HCT116 (cell line): ENCODE measurements around the gene SYNE1. TPM values are rescaled to one million over a fixed set of nuclear protein-coding genes. Genes with fewer than 3 reads are reported as not detected.

Source experiments
- ATAC-seq: fragments of 200-7000 bp; cut with Tn5 transposase; 2 replicates; pipeline ENCODE4 v1.9.1; 2020; ENCODE audit warnings: mild to moderate bottlenecking, moderate library complexity
- BruUV-seq: library from RNA; stranded (reverse); fragments of 400-500 nt; replicated peaks from 2 replicates; lab custom pipeline; 2021; lab: Mats Ljungman, UMichigan
- CTCF ChIA-PET: fragments of 300-600 bp; sonication (Branson Sonifier 250); formaldehyde crosslinking; loops from one replicate; lab custom pipeline; 2021; ENCODE audit warnings: antibody characterized with exemption; lab: Charles Lee
- POLR2A ChIA-PET: fragments of 300-600, 350-600 bp; sonication (Branson Sonifier 250); formaldehyde crosslinking; loops from one replicate; lab custom pipeline; 2021; ENCODE audit warnings: antibody characterized with exemption; lab: Charles Lee
- RAD21 ChIA-PET, 2 experiments: fragments of 300-600 bp; sonication (Branson Sonifier 250); formaldehyde crosslinking; loops; one replicate each; lab custom pipeline; 2023; ENCODE audit warnings: low total read pairs in 2 of 2; ENCODE audit not compliant: uncharacterized antibody in 2 of 2, unreplicated experiment in 2 of 2, low non-redundant PET in 1 of 2; lab: Charles Lee
- DNase-seq: peaks from one replicate; pipeline ENCODE4 v3.0.0-alpha.2; 2010; ENCODE audit warnings: low read depth, low spot score
- H2AFZ ChIP-seq: fragments of 200-600 bp; shearing (Covaris generic), sonication (generic); 2 replicates; pipeline ENCODE4 v1.6.1; 2017; ENCODE audit warnings: low read depth, mixed run types, mixed read lengths, antibody characterized with exemption, low read length; ENCODE audit not compliant: poor library complexity, severe bottlenecking
- H3K27ac ChIP-seq: 2 replicates; pipeline ENCODE4 v1.5.1; 2012; ENCODE audit warnings: low read depth, low read length
- H3K27me3 ChIP-seq: fragments of 200-600 bp; sonication (generic); 2 replicates; pipeline ENCODE4 v1.6.1; 2016; ENCODE audit warnings: mixed run types, low read length, mixed read lengths; ENCODE audit not compliant: insufficient read depth
- H3K36me3 ChIP-seq, 2 experiments: fragments of 200-500 bp in 1 of 2; fragments of 200-600 bp in 1 of 2; sonication (Bioruptor generic) in 1 of 2; sonication (generic) in 1 of 2; 2 replicates each; pipeline versions ENCODE4 v1.5.1 to v1.6.1; 2014 to 2016; ENCODE audit warnings: low read length in 2 of 2, inconsistent platforms in 1 of 2, mixed read lengths in 1 of 2, mixed run types in 1 of 2; ENCODE audit not compliant: insufficient read depth in 2 of 2, control insufficient read depth in 1 of 2
- H3K4me1 ChIP-seq, 2 experiments: fragments of 200-600 bp in 1 of 2; sonication (generic) in 1 of 2; 2 replicates each; pipeline versions ENCODE4 v1.5.1 to v1.6.1; 2012 to 2017; ENCODE audit warnings: low read length in 2 of 2, inconsistent platforms in 1 of 2, mild to moderate bottlenecking in 1 of 2, mixed read lengths in 1 of 2, mixed run types in 1 of 2, moderate library complexity in 1 of 2; ENCODE audit not compliant: insufficient read depth in 2 of 2, control insufficient read depth in 1 of 2
- H3K4me2 ChIP-seq: fragments of 200-600 bp; sonication (generic); 2 replicates; pipeline ENCODE4 v1.6.1; 2017; ENCODE audit warnings: mixed run types, low read length, mixed read lengths
- H3K4me3 ChIP-seq, 2 experiments: fragments of 200-600 bp in 1 of 2; sonication (generic) in 1 of 2; replicated peaks in 1 of 2; 2 replicates each; pipeline ENCODE4 v1.5.1; 2011 to 2016; ENCODE audit warnings: low read length in 2 of 2, control low read depth in 1 of 2, low read depth in 1 of 2, mild to moderate bottlenecking in 1 of 2, mixed read lengths in 1 of 2, mixed run types in 1 of 2
- H3K79me2 ChIP-seq: fragments of 200-600 bp; sonication (generic); 2 replicates; pipeline ENCODE4 v1.6.1; 2017; ENCODE audit warnings: mild to moderate bottlenecking, mixed run types, low read length, moderate library complexity, mixed read lengths; ENCODE audit not compliant: insufficient read depth
- H3K9ac ChIP-seq: fragments of 200-600 bp; sonication (generic); 2 replicates; pipeline ENCODE4 v1.6.1; 2016; ENCODE audit warnings: low read length, mixed read lengths
- H3K9me2 ChIP-seq: fragments of 200-600 bp; sonication (generic), shearing (Covaris generic); 2 replicates; pipeline ENCODE4 v1.6.1; 2017; ENCODE audit warnings: mixed run types, mild to moderate bottlenecking, moderate library complexity; ENCODE audit not compliant: insufficient read depth
- H3K9me3 ChIP-seq, 2 experiments: fragments of 200-500 bp in 1 of 2; fragments of 200-600 bp in 1 of 2; sonication (Bioruptor generic) in 1 of 2; sonication (generic) in 1 of 2; 2 replicates each; pipeline ENCODE4 v1.6.1; 2014 to 2017; ENCODE audit warnings: low read length in 2 of 2, mixed read lengths in 2 of 2, inconsistent platforms in 1 of 2, low read depth in 1 of 2, mild to moderate bottlenecking in 1 of 2, mixed run types in 1 of 2, moderate library complexity in 1 of 2; ENCODE audit not compliant: control insufficient read depth in 1 of 2, insufficient read depth in 1 of 2
- H4K20me1 ChIP-seq: fragments of 200-600 bp; sonication (generic), shearing (Covaris generic); 2 replicates; pipeline ENCODE4 v1.6.1; 2017; ENCODE audit warnings: mixed run types, mild to moderate bottlenecking, moderate library complexity; ENCODE audit not compliant: insufficient read depth
- ATF3 ChIP-seq: IDR thresholded peaks from 2 replicates; pipeline ENCODE4 v1.6.1; 2012
- CEBPB ChIP-seq: IDR thresholded peaks from 2 replicates; pipeline ENCODE4 v1.6.1; 2012; ENCODE audit warnings: low read depth
- ELF1 ChIP-seq: IDR thresholded peaks from 2 replicates; pipeline ENCODE4 v1.6.1; 2012; ENCODE audit warnings: low read depth, borderline replicate concordance
- EZH2 ChIP-seq: fragments of 200-600 bp; sonication (generic); IDR thresholded peaks from 2 replicates; pipeline ENCODE4 v1.6.1; 2017; ENCODE audit warnings: antibody characterized with exemption, mixed run types
- EZH2phosphoT487 ChIP-seq: fragments of 200-600 bp; IDR thresholded peaks from 2 replicates; pipeline ENCODE4 v1.6.1; 2018; ENCODE audit warnings: antibody characterized with exemption, borderline replicate concordance
- FOSL1 ChIP-seq: IDR thresholded peaks from 2 replicates; pipeline ENCODE4 v1.6.1; 2012; ENCODE audit warnings: low read depth
- RAD21 ChIP-seq: IDR thresholded peaks from 2 replicates; pipeline ENCODE4 v1.6.1; 2012; ENCODE audit warnings: low read depth, mild to moderate bottlenecking
- REST ChIP-seq: IDR thresholded peaks from 2 replicates; pipeline ENCODE4 v1.6.1; 2012; ENCODE audit warnings: low read depth
- SIN3A ChIP-seq: IDR thresholded peaks from 2 replicates; pipeline ENCODE4 v1.6.1; 2012; ENCODE audit warnings: low read depth
- TCF7L2 ChIP-seq: IDR thresholded peaks from 2 replicates; pipeline ENCODE4 v1.7.0; 2011; ENCODE audit warnings: borderline replicate concordance, inconsistent platforms; ENCODE audit not compliant: insufficient read depth, insufficient read length; ENCODE audit errors: extremely low read depth
- ZFX ChIP-seq: fragments of 450-650 bp; IDR thresholded peaks from 2 replicates; pipeline ENCODE4 v1.6.1; 2017
- intact Hi-C: fragments of 100-400 bp; cut with micrococcal nuclease; formaldehyde crosslinking; loops from 2 replicates; pipeline ENCODE4 v1.10.0; 2022
- total RNA-seq: library from RNA; stranded (reverse); gene quantifications from one replicate; pipeline ENCODE4 v1.2.1, GENCODE V29; 2021; ENCODE audit not compliant: unreplicated experiment

Gene SYNE1
- total RNA-seq, 1 experiment from 2014 or later = 5.4 TPM

- H3K36me3 ChIP-seq = no peaks in the 10 kb centered on the region
- RAD21 ChIA-PET = no interaction called here
- H3K9me2 ChIP-seq = no peaks in the 10 kb centered on the region
- no peaks in the 10 kb centered on the region for H3K9me3 ChIP-seq
- H3K4me2 ChIP-seq = no peak overlapping the region
- no peak overlapping the region for H3K27ac ChIP-seq
- intact Hi-C loops = no loop called here
- H2AFZ ChIP-seq = no peak overlapping the region
- H3K79me2 ChIP-seq = no peaks in the 10 kb centered on the region
- no peaks in the 10 kb centered on the region for H3K27me3 ChIP-seq
- TF ChIP-seq REST = no peak
- no peak for TF ChIP-seq ATF3
- TF ChIP-seq ELF1 = no peak
- no peak for TF ChIP-seq EZH2
- no peak for TF ChIP-seq SIN3A
- no peak for TF ChIP-seq EZH2phosphoT487
- no peak for TF ChIP-seq ZFX
- no peak for TF ChIP-seq TCF7L2
- no peak for TF ChIP-seq FOSL1
- no peak for TF ChIP-seq RAD21
- no peak for TF ChIP-seq CEBPB
- no TSS peak for BruUV-seq
- H3K4me1 ChIP-seq = no peaks in the 10 kb centered on the region
- POLR2A ChIA-PET = no interaction called here
- CTCF ChIA-PET = interaction anchor here (4.2 kb wide), 1 partner anchor 13 kb away, joined by 13 read pairs; no protein-coding TSS in a partner anchor
- ATAC-seq (no peak), DNase-seq (no peak)
- H3K9ac ChIP-seq = no peak overlapping the region
- no peak overlapping the region for H3K4me3 ChIP-seq
- no peaks in the 10 kb centered on the region for H4K20me1 ChIP-seq
These were observed 286.1 kb downstream of the SYNE1 start for GRCh38 chr6:152351110-152351509.
